Thyroid gland (tissue), 4 donors: ENCODE measurements around the gene DNAH9. TPM values are rescaled to one million over a fixed set of nuclear protein-coding genes. Genes with fewer than 3 reads are reported as not detected.

Source experiments
- DNase-seq, 2 donors: peaks; one replicate each; pipeline ENCODE4 v3.0.0-alpha.2; 2019
- H3K27ac ChIP-seq, 3 donors: fragments of 200-600 bp; sonication (generic); 1 replicate in 2 of 3; 2 replicates in 1 of 3; pipeline ENCODE4 v1.5.1; 2016 to 2019; ENCODE audit warnings: mild to moderate bottlenecking in 1 of 3, moderate library complexity in 1 of 3
- H3K27me3 ChIP-seq: fragments of 200-600 bp; sonication (generic); one replicate; pipeline ENCODE4 v1.5.1; 2019
- H3K36me3 ChIP-seq, 2 donors: fragments of 200-600 bp; sonication (generic); one replicate each; pipeline ENCODE4 v1.5.1; 2016 to 2019
- H3K4me1 ChIP-seq, 2 donors: fragments of 200-600 bp; sonication (generic); one replicate each; pipeline ENCODE4 v1.5.1; 2017 to 2019
- H3K4me3 ChIP-seq, 3 donors: fragments of 200-600 bp; sonication (generic); replicated peaks in 1 of 3; 1 replicate in 2 of 3; 2 replicates in 1 of 3; pipeline ENCODE4 v1.5.1; 2016; ENCODE audit warnings: mild to moderate bottlenecking in 1 of 3
- H3K9me3 ChIP-seq: fragments of 200-600 bp; sonication (generic); one replicate; pipeline ENCODE4 v1.5.1; 2017
- POLR2A ChIP-seq, 2 donors: fragments of 450-650 bp; IDR thresholded peaks; one replicate each; pipeline ENCODE4 v1.6.1; 2017; ENCODE audit warnings: antibody characterized with exemption in 2 of 2, mild to moderate bottlenecking in 2 of 2, moderate library complexity in 1 of 2
- WGBS, 2 donors: methylation state at CpG; one replicate each; pipeline ENCODE4 v1.1.5; 2017; 5-methylcytosine and 5-hydroxymethylcytosine counted together
- intact Hi-C: fragments of 100-400 bp; cut with DNase I; formaldehyde crosslinking; loops from one replicate; pipeline ENCODE4 v1.15.1; 2023
- total RNA-seq, 4 donors: library from RNA; depleted of rRNA; stranded (reverse); fragments of >200 nt; gene quantifications; one replicate each; pipeline ENCODE4 v1.2.3, GENCODE V29; 2016
- TF ChIP-seq, protein P1 (sequence below), 6 experiments: fragments of 200-600 bp in 3 of 6; fragments of 450-650 bp in 3 of 6; sonication (generic) in 3 of 6; IDR thresholded peaks; one replicate each; pipeline ENCODE4 v1.5.1; 2016 to 2019; ENCODE audit warnings: antibody characterized with exemption in 6 of 6, mild to moderate bottlenecking in 2 of 6, inconsistent platforms in 1 of 6, moderate library complexity in 1 of 6

Gene DNAH9
- total RNA-seq, 4 donors from 2014 or later: under 0.01 to 4.3 (median 2.3) TPM

DNA sequence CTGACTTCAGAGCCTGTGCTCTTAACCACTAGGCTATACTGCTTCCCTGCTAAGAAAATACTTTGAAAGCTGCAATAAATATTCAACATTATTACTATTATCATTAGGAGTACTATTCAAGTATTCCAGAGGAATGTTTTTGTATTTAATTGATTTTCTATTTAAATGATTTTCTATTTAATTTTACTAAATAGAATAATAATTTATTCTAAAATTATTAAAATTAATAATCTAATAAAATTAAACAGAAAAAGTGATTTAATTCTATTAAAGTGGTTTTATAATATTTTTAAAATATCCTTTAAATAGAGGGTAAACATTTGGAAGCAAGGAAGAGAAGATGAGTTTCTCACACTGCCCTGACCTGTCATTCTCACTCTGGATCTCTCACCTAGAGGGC is 173.8 kb downstream of the DNAH9 start:
- Histone ChIP-seq H3K4me1 (no peaks in the 10 kb centered on the region), H3K4me3 (no peak overlapping the region), H3K9me3 (no peaks in the 10 kb centered on the region), H3K27me3 (no peaks in the 10 kb centered on the region), H3K36me3 (no peaks in the 10 kb centered on the region), H3K27ac (no peak overlapping the region)
- TF ChIP-seq, protein P1, sequence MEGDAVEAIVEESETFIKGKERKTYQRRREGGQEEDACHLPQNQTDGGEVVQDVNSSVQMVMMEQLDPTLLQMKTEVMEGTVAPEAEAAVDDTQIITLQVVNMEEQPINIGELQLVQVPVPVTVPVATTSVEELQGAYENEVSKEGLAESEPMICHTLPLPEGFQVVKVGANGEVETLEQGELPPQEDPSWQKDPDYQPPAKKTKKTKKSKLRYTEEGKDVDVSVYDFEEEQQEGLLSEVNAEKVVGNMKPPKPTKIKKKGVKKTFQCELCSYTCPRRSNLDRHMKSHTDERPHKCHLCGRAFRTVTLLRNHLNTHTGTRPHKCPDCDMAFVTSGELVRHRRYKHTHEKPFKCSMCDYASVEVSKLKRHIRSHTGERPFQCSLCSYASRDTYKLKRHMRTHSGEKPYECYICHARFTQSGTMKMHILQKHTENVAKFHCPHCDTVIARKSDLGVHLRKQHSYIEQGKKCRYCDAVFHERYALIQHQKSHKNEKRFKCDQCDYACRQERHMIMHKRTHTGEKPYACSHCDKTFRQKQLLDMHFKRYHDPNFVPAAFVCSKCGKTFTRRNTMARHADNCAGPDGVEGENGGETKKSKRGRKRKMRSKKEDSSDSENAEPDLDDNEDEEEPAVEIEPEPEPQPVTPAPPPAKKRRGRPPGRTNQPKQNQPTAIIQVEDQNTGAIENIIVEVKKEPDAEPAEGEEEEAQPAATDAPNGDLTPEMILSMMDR (IDR thresholded peaks at IDR 0.05): no peak
- no peak for TF ChIP-seq POLR2A (IDR thresholded peaks at IDR 0.05)
- no peak for DNase-seq
- intact Hi-C loops: no loop called here

DNA sequence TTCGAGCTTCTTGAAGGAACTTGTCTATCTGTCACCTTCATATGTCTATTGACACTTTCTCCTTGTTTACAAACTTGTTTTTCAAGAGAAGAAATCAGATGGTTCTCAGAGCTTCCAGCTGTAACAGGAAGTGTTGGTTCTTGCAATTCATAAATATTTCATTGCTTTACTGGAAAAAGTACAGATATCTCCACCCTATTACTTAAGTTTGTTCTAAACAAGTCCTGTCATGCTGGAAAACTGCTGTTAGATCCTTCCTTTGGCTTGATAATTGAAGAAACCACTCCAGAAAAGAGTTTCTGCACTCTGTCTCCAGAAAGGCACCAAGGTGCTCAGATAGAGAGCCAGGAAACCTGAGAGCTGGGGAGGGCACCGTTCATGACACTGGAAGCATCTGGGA is 181.6 kb downstream of the DNAH9 start:
- no peak overlapping the region for H3K27ac ChIP-seq

DNA sequence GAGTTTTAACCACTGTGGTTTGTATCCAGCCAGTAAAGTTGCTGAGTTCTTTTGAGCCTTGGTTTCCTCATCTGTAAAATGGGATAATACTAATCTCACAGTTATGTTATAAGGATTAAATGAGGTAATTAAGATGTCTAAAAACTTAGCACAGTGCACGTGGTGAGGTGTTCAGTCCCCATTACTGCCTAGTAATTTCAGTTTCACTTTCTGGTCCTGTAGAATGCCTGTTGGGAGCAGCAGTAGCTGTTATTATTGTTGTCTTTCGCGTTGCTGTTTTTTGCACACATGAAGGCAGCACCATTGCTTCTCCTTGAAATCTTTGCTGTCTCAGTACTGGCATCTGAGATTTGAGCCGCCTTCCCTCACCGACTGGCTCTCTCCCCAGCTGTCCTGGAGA is 182.4 kb downstream of the DNAH9 start:
- H3K4me1 ChIP-seq: no peaks in the 10 kb centered on the region
- intact Hi-C loops: no loop called here
- no peak overlapping the region for H3K4me3 ChIP-seq
- 81 to 84% methylated on average over 5 of the region's 5 CpGs for WGBS, 2 donors
- no peaks in the 10 kb centered on the region for H3K27me3 ChIP-seq
- H3K27ac ChIP-seq: no peak overlapping the region
- no peak for DNase-seq
- no peak for TF ChIP-seq POLR2A (IDR thresholded peaks at IDR 0.05)
- TF ChIP-seq, protein P1 (IDR thresholded peaks at IDR 0.05): no peak
- H3K36me3 ChIP-seq: no peaks in the 10 kb centered on the region
- H3K9me3 ChIP-seq: no peaks in the 10 kb centered on the region

More for the DNA sequence above, 181.6 kb downstream of the DNAH9 start:
- no peaks in the 10 kb centered on the region for H3K9me3 ChIP-seq
- no peaks in the 10 kb centered on the region for H3K27me3 ChIP-seq
- no peak overlapping the region for H3K4me3 ChIP-seq
- 65 to 72% methylated on average over 2 of the region's 2 CpGs for WGBS, 2 donors
- H3K4me1 ChIP-seq: no peaks in the 10 kb centered on the region
- no peak for TF ChIP-seq POLR2A (IDR thresholded peaks at IDR 0.05)
- TF ChIP-seq, protein P1 (IDR thresholded peaks at IDR 0.05): no peak
- no peak for DNase-seq
- no peaks in the 10 kb centered on the region for H3K36me3 ChIP-seq
- intact Hi-C loops: no loop called here

DNA sequence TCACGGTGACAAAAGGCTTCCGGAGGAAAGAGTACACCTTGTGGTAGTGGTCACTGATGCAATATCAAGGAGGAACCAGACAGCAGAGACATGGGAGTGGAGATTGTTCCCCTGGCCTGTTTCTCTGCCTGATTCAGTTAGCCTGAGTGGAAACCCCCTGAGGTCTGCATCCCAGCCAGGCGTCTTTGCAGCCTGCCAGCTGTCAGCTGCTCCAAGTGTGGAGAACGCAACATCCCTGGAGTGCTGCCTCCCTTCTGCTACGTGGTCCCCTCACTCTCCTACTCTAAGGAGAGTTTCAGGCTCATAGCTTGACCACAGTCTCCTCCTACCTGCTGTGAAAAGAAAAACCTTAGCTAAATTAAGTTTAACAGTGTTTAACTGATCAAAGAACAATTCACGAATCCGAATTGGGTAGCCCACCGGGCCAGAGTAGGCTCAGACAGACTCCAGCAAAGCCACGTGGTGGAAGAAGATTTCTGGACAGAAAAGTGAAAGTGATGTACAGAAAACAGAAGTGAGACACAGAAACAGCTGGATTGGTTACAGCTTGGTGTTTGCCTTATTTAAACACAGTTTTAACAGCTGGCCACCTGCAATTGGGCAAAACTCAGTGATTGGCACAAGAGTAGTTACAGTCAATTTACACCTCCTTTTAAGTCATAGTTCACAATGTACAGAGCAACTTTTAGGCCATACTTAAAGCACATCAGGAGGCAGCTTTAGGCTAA is 188.6 kb downstream of the DNAH9 start:
- WGBS, 2 donors: 74 to 76% methylated on average over 9 of the region's 9 CpGs
- TF ChIP-seq, protein P1 (IDR thresholded peaks at IDR 0.05): no peak
- no peak for TF ChIP-seq POLR2A (IDR thresholded peaks at IDR 0.05)
- no peaks in the 10 kb centered on the region for H3K9me3 ChIP-seq
- no peak for DNase-seq
- intact Hi-C loops: no loop called here
- H3K36me3 ChIP-seq: no peaks in the 10 kb centered on the region
- H3K27ac ChIP-seq: no peak overlapping the region
- H3K4me3 ChIP-seq: no peak overlapping the region
- H3K4me1 ChIP-seq: no peaks in the 10 kb centered on the region
- no peaks in the 10 kb centered on the region for H3K27me3 ChIP-seq

GRCh38 chr17:11795906-11796305 is 197.6 kb downstream of the DNAH9 start:
- no peak for DNase-seq
- H3K9me3 ChIP-seq: no peaks in the 10 kb centered on the region
- H3K27me3 ChIP-seq: no peaks in the 10 kb centered on the region
- intact Hi-C loops: no loop called here
- no peak for TF ChIP-seq POLR2A (IDR thresholded peaks at IDR 0.05)
- TF ChIP-seq, protein P1 (IDR thresholded peaks at IDR 0.05): no peak
- no peak overlapping the region for H3K27ac ChIP-seq
- H3K36me3 ChIP-seq: no peaks in the 10 kb centered on the region
- no peak overlapping the region for H3K4me3 ChIP-seq
- 95% methylated on average over 1 of the region's 1 CpG for WGBS, 2 donors
- no peaks in the 10 kb centered on the region for H3K4me1 ChIP-seq
